Esophagus squamous epithelium (tissue), 5 donors: ENCODE results near the gene USP21. TPM values are rescaled to one million over a fixed set of nuclear protein-coding genes. Genes with fewer than 3 reads are reported as not detected.
"Not testable (repeated sequence)": the region's sequence is repeated elsewhere in the genome, so short reads cannot be mapped to it uniquely, and the experiment has no call there.

Source experiments
- DNase-seq: peaks from one replicate; lab custom pipeline; 2025; lab: John Stamatoyannopoulos, UW
- H3K27ac ChIP-seq, 4 donors: fragments of 200-600 bp; sonication (generic); one replicate each; pipeline ENCODE4 v1.5.1; 2016 to 2019; ENCODE audit warnings: mild to moderate bottlenecking in 1 of 4
- H3K27me3 ChIP-seq, 4 donors: fragments of 200-600 bp; sonication (generic); 1 replicate in 3 of 4; 2 replicates in 1 of 4; pipeline versions ENCODE4 v1.5.1 to v1.6.0; 2017 to 2021; ENCODE audit warnings: antibody characterized with exemption in 1 of 4
- H3K36me3 ChIP-seq, 3 donors: fragments of 200-600 bp; sonication (generic); one replicate each; pipeline ENCODE4 v1.5.1; 2016 to 2019
- H3K4me1 ChIP-seq, 3 donors: fragments of 200-600 bp; sonication (generic); one replicate each; pipeline ENCODE4 v1.5.1; 2017 to 2019
- H3K4me3 ChIP-seq, 4 donors: fragments of 200-600 bp; sonication (generic); 1 replicate in 3 of 4; 2 replicates in 1 of 4; pipeline ENCODE4 v1.5.1; 2016 to 2019; ENCODE audit warnings: mild to moderate bottlenecking in 2 of 4, moderate library complexity in 1 of 4
- H3K9me3 ChIP-seq, 3 donors: fragments of 200-600 bp; sonication (generic); one replicate each; pipeline ENCODE4 v1.5.1; 2016 to 2019
- POLR2A ChIP-seq, 4 donors: fragments of 450-650 bp; IDR thresholded peaks; one replicate each; pipeline ENCODE4 v1.6.1; 2017; ENCODE audit warnings: antibody characterized with exemption in 4 of 4, mild to moderate bottlenecking in 4 of 4, moderate library complexity in 3 of 4
- WGBS, 2 donors: methylation state at CpG; one replicate each; pipeline ENCODE4 v1.1.5; 2018; 5-methylcytosine and 5-hydroxymethylcytosine counted together
- intact Hi-C: fragments of 100-400 bp; cut with DNase I; formaldehyde crosslinking; loops from one replicate; pipeline ENCODE4 v1.15.0; 2022
- total RNA-seq, 4 donors: library from RNA; depleted of rRNA; stranded (reverse); fragments of >200 nt; gene quantifications; one replicate each; pipeline ENCODE4 v1.1.0, GENCODE V29; 2016
- TF ChIP-seq, protein P1 (sequence below), 6 experiments: fragments of 450-650 bp in 4 of 6; fragments of 200-600 bp in 2 of 6; sonication (generic) in 2 of 6; IDR thresholded peaks; one replicate each; pipeline ENCODE4 v1.5.1; 2016 to 2019; ENCODE audit warnings: antibody characterized with exemption in 6 of 6, mild to moderate bottlenecking in 4 of 6, moderate library complexity in 4 of 6
- donor health status: DM: yes; HTN: yes; CAD: no.

The USP21 gene
- total RNA-seq, 4 donors from 2014 or later: 12.1 to 20.4 (median 17.0) TPM

DNA sequence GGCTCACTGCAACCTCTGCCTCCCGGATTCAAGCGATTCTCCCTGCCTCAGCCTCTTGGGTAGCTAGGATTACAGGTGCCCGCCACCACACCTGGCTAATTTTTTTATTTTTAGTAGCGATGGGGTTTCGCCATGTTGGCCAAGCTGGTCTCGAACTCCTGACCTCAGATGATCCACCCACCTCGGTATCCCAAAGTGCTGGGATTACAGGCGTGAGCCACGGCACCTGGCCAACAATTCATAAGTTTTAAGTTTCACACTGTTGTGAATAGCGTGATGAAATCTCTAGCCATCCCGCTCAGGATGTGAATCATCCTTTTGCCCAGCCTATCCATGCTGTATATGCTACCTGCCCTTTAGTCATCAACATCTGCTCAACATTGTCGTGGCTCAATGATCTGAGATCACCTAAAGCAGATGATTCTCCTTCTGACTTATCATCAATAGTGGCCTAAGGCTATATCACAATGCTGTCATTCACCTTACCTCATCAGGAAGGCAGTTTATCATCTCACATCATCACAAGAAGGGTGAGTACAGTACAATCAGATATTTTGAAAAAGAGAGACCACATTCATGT, 44.1 kb upstream of the USP21 start:
- no peaks in the 10 kb centered on the region for H3K9me3 ChIP-seq
- no peak for DNase-seq
- H3K27me3 ChIP-seq: no peaks in the 10 kb centered on the region
- peak overlapping the region; percentile 16 to 63 (median 48) for H3K27ac ChIP-seq
- 45 to 49% methylated on average over 12 of the region's 12 CpGs for WGBS, 2 donors
- intact Hi-C loops: no loop called here
- H3K4me3 ChIP-seq: no peak overlapping the region
- H3K4me1 ChIP-seq: peaks cover 27 to 80% (median 38%) of the 10 kb centered on the region in 3 donors
- H3K36me3 ChIP-seq: peaks cover 0 to 5% (median under 1%) of the 10 kb centered on the region in 3 donors
- TF ChIP-seq, protein P1, sequence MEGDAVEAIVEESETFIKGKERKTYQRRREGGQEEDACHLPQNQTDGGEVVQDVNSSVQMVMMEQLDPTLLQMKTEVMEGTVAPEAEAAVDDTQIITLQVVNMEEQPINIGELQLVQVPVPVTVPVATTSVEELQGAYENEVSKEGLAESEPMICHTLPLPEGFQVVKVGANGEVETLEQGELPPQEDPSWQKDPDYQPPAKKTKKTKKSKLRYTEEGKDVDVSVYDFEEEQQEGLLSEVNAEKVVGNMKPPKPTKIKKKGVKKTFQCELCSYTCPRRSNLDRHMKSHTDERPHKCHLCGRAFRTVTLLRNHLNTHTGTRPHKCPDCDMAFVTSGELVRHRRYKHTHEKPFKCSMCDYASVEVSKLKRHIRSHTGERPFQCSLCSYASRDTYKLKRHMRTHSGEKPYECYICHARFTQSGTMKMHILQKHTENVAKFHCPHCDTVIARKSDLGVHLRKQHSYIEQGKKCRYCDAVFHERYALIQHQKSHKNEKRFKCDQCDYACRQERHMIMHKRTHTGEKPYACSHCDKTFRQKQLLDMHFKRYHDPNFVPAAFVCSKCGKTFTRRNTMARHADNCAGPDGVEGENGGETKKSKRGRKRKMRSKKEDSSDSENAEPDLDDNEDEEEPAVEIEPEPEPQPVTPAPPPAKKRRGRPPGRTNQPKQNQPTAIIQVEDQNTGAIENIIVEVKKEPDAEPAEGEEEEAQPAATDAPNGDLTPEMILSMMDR (IDR thresholded peaks at IDR 0.05): no peak
- no peak for TF ChIP-seq POLR2A (IDR thresholded peaks at IDR 0.05)

DNA sequence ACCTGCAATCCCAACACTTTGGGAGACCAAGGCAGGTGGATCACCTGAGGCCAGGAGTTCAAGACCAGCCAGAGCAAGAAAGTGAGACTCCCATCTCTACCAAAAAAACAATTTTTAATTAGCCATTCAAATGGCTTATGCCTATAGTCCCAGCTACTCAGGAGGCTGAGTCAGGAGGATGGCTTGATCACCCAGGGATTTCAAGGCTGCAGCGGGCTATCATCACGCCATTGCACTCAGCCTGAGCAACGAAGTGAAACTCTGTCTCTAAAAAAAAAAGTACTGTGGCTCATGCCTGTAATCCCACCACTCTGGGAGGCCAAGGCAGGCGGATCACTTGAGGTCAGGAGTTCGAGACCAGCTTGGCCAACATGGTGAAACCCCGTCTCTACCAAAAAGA, 43.3 kb upstream of the USP21 start:
- peaks cover 4 to 12% (median 7%) of the 10 kb centered on the region in 3 donors for H3K36me3 ChIP-seq
- 83 to 84% methylated on average over 6 of the region's 6 CpGs for WGBS, 2 donors
- DNase-seq, H3K4me3 ChIP-seq, H3K9me3 ChIP-seq, intact Hi-C loops, H3K27me3 ChIP-seq: not testable (repeated sequence)
- peak overlapping the region in 3 of 4 donors; percentile 18 to 43 (median 40) for H3K27ac ChIP-seq
- peaks cover 27 to 86% (median 38%) of the 10 kb centered on the region in 3 donors for H3K4me1 ChIP-seq

DNA sequence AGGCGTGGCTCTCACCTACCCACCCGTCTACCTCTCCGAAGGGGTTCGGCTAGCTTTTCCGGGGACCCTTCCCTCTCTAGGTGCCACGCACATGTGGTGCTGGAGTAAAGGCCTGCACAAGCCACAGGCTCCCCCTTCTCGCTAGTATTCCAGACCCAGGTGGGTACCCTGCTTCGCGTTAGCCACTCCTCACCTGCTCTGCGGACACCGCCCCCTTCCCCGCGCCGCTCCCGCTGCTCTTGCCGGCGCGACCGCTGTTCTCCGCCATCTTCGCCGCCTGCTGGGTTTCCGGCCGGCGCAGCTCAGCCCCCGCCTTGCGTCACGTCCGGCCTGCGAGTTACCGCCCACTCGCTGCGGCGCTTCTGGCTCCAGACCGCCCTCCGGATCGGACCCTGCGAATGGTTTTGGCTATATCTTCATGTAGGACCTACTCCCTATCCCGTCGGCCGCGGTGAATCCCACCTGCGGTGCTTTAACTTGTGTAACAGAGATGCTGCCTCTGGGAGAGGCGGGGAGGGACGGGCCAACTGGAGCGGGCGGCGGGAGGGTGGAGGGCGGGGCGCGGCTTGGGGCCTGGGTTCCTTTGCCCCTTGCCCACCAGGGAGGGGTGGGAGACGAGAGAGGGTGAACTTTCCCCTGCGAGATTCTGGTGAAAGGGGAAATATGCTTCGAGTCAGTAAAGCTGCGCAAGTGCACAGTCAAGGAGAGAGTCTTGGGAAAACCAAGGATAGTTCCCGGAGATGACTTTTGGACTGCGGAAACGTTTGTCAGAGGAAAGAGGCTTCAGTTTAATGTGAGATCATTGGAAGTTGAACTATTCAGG, 41.3 kb upstream of the USP21 start, which contains the start of the genes NIT1 and PFDN2:
NIT1 (plus strand) TSS at position 347 of the 823 bp plus-strand sequence; CDS start at position 419, 72 bp downstream.
PFDN2 (minus strand) TSS at position 279 of the 823 bp plus-strand sequence; CDS start at position 268, 11 bp downstream.
- intact Hi-C loops: no loop called here
- TF ChIP-seq, protein P1 (IDR thresholded peaks at IDR 0.05): peak in 2 of 6 experiments; percentile 8 to 14
- peak in 3 of 4 donors; percentile 75 to 94 (median 86) for TF ChIP-seq POLR2A (IDR thresholded peaks at IDR 0.05)
- Histone ChIP-seq H3K9me3 (no peaks in the 10 kb centered on the region), H3K27ac (peak within 1 kb of the TSS; percentile 93 to 98 (median 95)), H3K4me3 (peak within 1 kb of the TSS; percentile 72 to 100 (median 82)), H3K27me3 (no peaks in the 10 kb centered on the region), H3K36me3 (peaks cover 15 to 32% (median 24%) of the 10 kb centered on the region in 3 donors), H3K4me1 (peaks cover 27 to 70% (median 38%) of the 10 kb centered on the region in 3 donors)
- DNase-seq: no peak
- 0% methylated on average over 5 to 25 of the region's 58 CpGs for WGBS, 2 donors

DNA sequence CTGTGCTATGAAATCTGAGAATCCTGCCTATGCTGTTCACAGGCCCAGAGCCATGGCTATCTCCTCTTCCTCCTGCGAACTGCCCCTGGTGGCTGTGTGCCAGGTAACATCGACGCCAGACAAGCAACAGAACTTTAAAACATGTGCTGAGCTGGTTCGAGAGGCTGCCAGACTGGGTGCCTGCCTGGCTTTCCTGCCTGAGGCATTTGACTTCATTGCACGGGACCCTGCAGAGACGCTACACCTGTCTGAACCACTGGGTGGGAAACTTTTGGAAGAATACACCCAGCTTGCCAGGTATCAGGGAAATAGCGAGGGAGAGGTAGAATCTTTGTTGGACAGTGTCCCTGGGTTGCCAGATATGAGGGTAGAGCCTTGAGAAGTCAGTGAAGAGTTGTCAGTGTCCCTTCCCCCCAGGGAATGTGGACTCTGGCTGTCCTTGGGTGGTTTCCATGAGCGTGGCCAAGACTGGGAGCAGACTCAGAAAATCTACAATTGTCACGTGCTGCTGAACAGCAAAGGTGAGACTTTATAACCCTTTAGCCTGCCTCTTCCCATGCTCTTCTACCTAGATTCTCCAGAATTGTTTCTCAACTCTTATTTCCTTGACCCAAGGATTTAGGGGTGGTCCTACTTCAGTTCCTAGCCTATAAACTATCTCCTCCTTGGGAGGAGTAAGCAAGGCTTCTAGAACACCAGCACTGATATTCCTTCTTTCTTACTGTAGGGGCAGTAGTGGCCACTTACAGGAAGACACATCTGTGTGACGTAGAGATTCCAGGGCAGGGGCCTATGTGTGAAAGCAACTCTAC, 40.0 kb upstream of the USP21 start:
- peak in 1 of 4 donors; percentile 16 for TF ChIP-seq POLR2A (IDR thresholded peaks at IDR 0.05)
- TF ChIP-seq, protein P1 (IDR thresholded peaks at IDR 0.05): peak in 4 of 6 experiments; percentile 19 to 58 (median 41)
- Histone ChIP-seq H3K4me3 (peak overlapping the region in 3 of 4 donors; percentile 72 to 100 (median 81)), H3K27ac (peak overlapping the region; percentile 93 to 98 (median 95)), H3K27me3 (no peaks in the 10 kb centered on the region), H3K36me3 (peaks cover 18 to 46% (median 33%) of the 10 kb centered on the region in 3 donors), H3K9me3 (no peaks in the 10 kb centered on the region), H3K4me1 (peaks cover 22 to 56% (median 38%) of the 10 kb centered on the region in 3 donors)
- DNase-seq: no peak
- intact Hi-C loops: no loop called here
- 40 to 54% methylated on average over 6 to 7 of the region's 10 CpGs for WGBS, 2 donors
